Measurements from ENCODE around the gene KRTAP17-1. TPM values are rescaled to one million over a fixed set of nuclear protein-coding genes. Genes with fewer than 3 reads are reported as not detected.

KRTAP17-1 gene
- polyA plus RNA-seq, 1 donor from 2014 or later, result not detected

GRCh38 chr17:41307647-41308046 is 7.9 kb downstream of the KRTAP17-1 start (continued):
- TF ChIP-seq EZH2 (IDR thresholded peaks at IDR 0.05; ENCODE audit: borderline replicate concordance, insufficient read depth, low read length, poor library complexity, severe bottlenecking) (no peak), EP300 (conservative IDR thresholded peaks at IDR 0.05; ENCODE audit: poor library complexity, severe bottlenecking) (no peak), SMC3 (conservative IDR thresholded peaks at IDR 0.05; ENCODE audit: poor library complexity) (no peak)

DNA sequence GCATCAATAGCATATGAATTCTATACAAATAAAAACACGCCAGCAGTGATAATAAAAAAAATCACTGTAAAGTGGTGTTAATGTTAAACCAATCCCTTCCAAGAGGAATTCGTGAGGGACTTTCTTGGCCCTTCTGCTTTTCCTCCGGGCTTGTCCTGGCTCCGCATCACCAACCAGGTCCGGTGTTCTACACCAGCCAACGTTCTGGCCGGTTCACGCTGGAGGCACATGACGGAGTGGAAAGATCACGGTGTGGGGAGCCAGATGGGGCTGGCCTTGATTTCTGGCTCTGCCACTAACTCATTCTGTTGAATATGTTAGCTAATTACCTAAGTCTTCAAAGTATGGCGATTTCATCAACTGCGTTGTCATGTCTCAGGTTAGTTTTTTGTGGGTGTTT is 11.4 kb downstream of the KRTAP17-1 start:
- H3K27me3 ChIP-seq (ENCODE audit: insufficient read depth, low read depth, low read length), result no peaks in the 10 kb centered on the region
- no peaks in the 10 kb centered on the region for H3K9me3 ChIP-seq (ENCODE audit: low read length)
- no peak overlapping the region for H2AFZ ChIP-seq (ENCODE audit: low read depth, low read length)
- no peak overlapping the region for H3K4me2 ChIP-seq (ENCODE audit: low read length)
- no peak overlapping the region for H3K9ac ChIP-seq (ENCODE audit: low read length)
- no peaks in the 10 kb centered on the region for H3K36me3 ChIP-seq (ENCODE audit: insufficient read depth, low read length)
- no peak for TF ChIP-seq REST (IDR thresholded peaks at IDR 0.05; ENCODE audit: borderline replicate concordance)
- no peak for TF ChIP-seq POLR2AphosphoS5 (IDR thresholded peaks at IDR 0.05)
- TF ChIP-seq, protein P1, sequence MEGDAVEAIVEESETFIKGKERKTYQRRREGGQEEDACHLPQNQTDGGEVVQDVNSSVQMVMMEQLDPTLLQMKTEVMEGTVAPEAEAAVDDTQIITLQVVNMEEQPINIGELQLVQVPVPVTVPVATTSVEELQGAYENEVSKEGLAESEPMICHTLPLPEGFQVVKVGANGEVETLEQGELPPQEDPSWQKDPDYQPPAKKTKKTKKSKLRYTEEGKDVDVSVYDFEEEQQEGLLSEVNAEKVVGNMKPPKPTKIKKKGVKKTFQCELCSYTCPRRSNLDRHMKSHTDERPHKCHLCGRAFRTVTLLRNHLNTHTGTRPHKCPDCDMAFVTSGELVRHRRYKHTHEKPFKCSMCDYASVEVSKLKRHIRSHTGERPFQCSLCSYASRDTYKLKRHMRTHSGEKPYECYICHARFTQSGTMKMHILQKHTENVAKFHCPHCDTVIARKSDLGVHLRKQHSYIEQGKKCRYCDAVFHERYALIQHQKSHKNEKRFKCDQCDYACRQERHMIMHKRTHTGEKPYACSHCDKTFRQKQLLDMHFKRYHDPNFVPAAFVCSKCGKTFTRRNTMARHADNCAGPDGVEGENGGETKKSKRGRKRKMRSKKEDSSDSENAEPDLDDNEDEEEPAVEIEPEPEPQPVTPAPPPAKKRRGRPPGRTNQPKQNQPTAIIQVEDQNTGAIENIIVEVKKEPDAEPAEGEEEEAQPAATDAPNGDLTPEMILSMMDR (IDR thresholded peaks at IDR 0.05; ENCODE audit: poor library complexity, severe bottlenecking), result no peak
- no peak for TF ChIP-seq EZH2 (IDR thresholded peaks at IDR 0.05; ENCODE audit: borderline replicate concordance, insufficient read depth, low read length, poor library complexity, severe bottlenecking)
- TF ChIP-seq TAF1 (IDR thresholded peaks at IDR 0.05; ENCODE audit: low read depth), result no peak
- TF ChIP-seq EP300 (conservative IDR thresholded peaks at IDR 0.05; ENCODE audit: poor library complexity, severe bottlenecking), result no peak
- TF ChIP-seq RAD21 (conservative IDR thresholded peaks at IDR 0.05), result no peak
- no peak for TF ChIP-seq SMC3 (conservative IDR thresholded peaks at IDR 0.05; ENCODE audit: poor library complexity)
- no peaks in the 10 kb centered on the region for H3F3A ChIP-seq (ENCODE audit: insufficient read depth, low read length, poor library complexity, severe bottlenecking)
- no peak overlapping the region for H3K4me3 ChIP-seq (ENCODE audit: low read length)
- no peaks in the 10 kb centered on the region for H4K20me1 ChIP-seq (ENCODE audit: insufficient read depth)
- H3K27ac ChIP-seq (ENCODE audit: low read length), result no peak overlapping the region
- no peaks in the 10 kb centered on the region for H3K9me2 ChIP-seq (ENCODE audit: insufficient read depth, low read length)
- no peaks in the 10 kb centered on the region for H3K79me2 ChIP-seq (replicated peaks; ENCODE audit: insufficient read depth, low read length)

GRCh38 chr17:41302981-41303380 is 12.5 kb downstream of the KRTAP17-1 start:
- no peaks in the 10 kb centered on the region for H3F3A ChIP-seq (ENCODE audit: insufficient read depth, low read length, poor library complexity, severe bottlenecking)
- no peaks in the 10 kb centered on the region for H3K36me3 ChIP-seq (ENCODE audit: insufficient read depth, low read length)
- H3K27ac ChIP-seq (ENCODE audit: low read length), result no peak overlapping the region
- H3K4me3 ChIP-seq (ENCODE audit: low read length), result no peak overlapping the region
- no peaks in the 10 kb centered on the region for H3K9me2 ChIP-seq (ENCODE audit: insufficient read depth, low read length)
- no peaks in the 10 kb centered on the region for H3K27me3 ChIP-seq (ENCODE audit: insufficient read depth, low read depth, low read length)
- H3K79me2 ChIP-seq (replicated peaks; ENCODE audit: insufficient read depth, low read length), result no peaks in the 10 kb centered on the region
- no peak overlapping the region for H2AFZ ChIP-seq (ENCODE audit: low read depth, low read length)
- no peak overlapping the region for H3K9ac ChIP-seq (ENCODE audit: low read length)
- H4K20me1 ChIP-seq (ENCODE audit: insufficient read depth), result no peaks in the 10 kb centered on the region
- no peak overlapping the region for H3K4me2 ChIP-seq (ENCODE audit: low read length)
- H3K9me3 ChIP-seq (ENCODE audit: low read length), result no peaks in the 10 kb centered on the region
- TF ChIP-seq, protein P1 (IDR thresholded peaks at IDR 0.05; ENCODE audit: poor library complexity, severe bottlenecking), result no peak
- TF ChIP-seq POLR2AphosphoS5 (IDR thresholded peaks at IDR 0.05), result no peak
